HepG2 (cell line): Measurements from ENCODE around the gene PDPR. TPM values are rescaled to one million over a fixed set of nuclear protein-coding genes. Genes with fewer than 3 reads are reported as not detected.
A peak's percentile ranks its signal among the peaks of the same experiment; 100 is the strongest.

Experiments used
- ARID3A ChIP-seq: IDR thresholded peaks from 2 replicates; pipeline ENCODE4 v1.6.1; 2012; ENCODE audit warnings: low read depth, low read length, improper control_type of control experiment
- CTCF ChIP-seq: sonication (generic); formaldehyde crosslinking; IDR thresholded peaks from 2 replicates; pipeline ENCODE4 v1.5.0; 2020; ENCODE audit warnings: mild to moderate bottlenecking, missing genetic modification reagents, moderate library complexity
- DRAP1 ChIP-seq: IDR thresholded peaks from 2 replicates; pipeline ENCODE4 v1.6.1; 2016; ENCODE audit warnings: missing genetic modification reagents, missing compliant biosample characterization
- FOXO4 ChIP-seq: sonication (generic); formaldehyde crosslinking; conservative IDR thresholded peaks from 2 replicates; pipeline ENCODE4 v1.8.1; 2023; ENCODE audit warnings: missing genetic modification reagents
- MTF1 ChIP-seq: sonication (generic); formaldehyde crosslinking; IDR thresholded peaks from 2 replicates; pipeline ENCODE4 v1.5.0; 2020; ENCODE audit warnings: missing genetic modification reagents
- MYC ChIP-seq: sonication (generic); formaldehyde crosslinking; IDR thresholded peaks from 2 replicates; pipeline ENCODE4 v1.9.0; 2021; ENCODE audit warnings: missing genetic modification reagents, borderline replicate concordance
- NR2C2 ChIP-seq: sonication (generic); formaldehyde crosslinking; IDR thresholded peaks from 2 replicates; pipeline ENCODE4 v1.4.0; 2020; ENCODE audit warnings: missing genetic modification reagents, mild to moderate bottlenecking, moderate library complexity, borderline replicate concordance
- PAX8 ChIP-seq: sonication (generic); formaldehyde crosslinking; IDR thresholded peaks from 2 replicates; pipeline ENCODE4 v1.8.0; 2022; ENCODE audit warnings: mild to moderate bottlenecking, missing genetic modification reagents, borderline replicate concordance
- SYNCRIP ChIP-seq: fragments of 200-400 bp; formaldehyde crosslinking; IDR thresholded peaks from 2 replicates; pipeline ENCODE4 v1.6.1; 2018; ENCODE audit warnings: mild to moderate bottlenecking, low read depth, low read length; ENCODE audit not compliant: insufficient read depth
- TFDP2 ChIP-seq: sonication (generic); formaldehyde crosslinking; IDR thresholded peaks from 2 replicates; pipeline ENCODE4 v1.4.0; 2020; ENCODE audit warnings: missing genetic modification reagents
- ZIK1 ChIP-seq: sonication (generic); formaldehyde crosslinking; IDR thresholded peaks from 2 replicates; pipeline ENCODE4 v1.5.0; 2020; ENCODE audit warnings: mild to moderate bottlenecking, low read depth, missing genetic modification reagents, borderline replicate concordance
- ZNF143 ChIP-seq: sonication (generic); formaldehyde crosslinking; IDR thresholded peaks from 2 replicates; pipeline ENCODE4 v1.4.0; 2020; ENCODE audit warnings: missing genetic modification reagents
- ZNF18 ChIP-seq: sonication (generic); formaldehyde crosslinking; IDR thresholded peaks from 2 replicates; pipeline ENCODE4 v1.8.0; 2022; ENCODE audit warnings: mild to moderate bottlenecking, missing genetic modification reagents; ENCODE audit not compliant: insufficient replicate concordance
- ZNF274 ChIP-seq: sonication (generic); formaldehyde crosslinking; IDR thresholded peaks from 2 replicates; pipeline ENCODE4 v1.5.1; 2020; ENCODE audit warnings: mild to moderate bottlenecking, missing genetic modification reagents
- ZNF326 ChIP-seq: sonication (generic); formaldehyde crosslinking; IDR thresholded peaks from 2 replicates; pipeline ENCODE4 v1.4.0; 2020; ENCODE audit warnings: missing genetic modification reagents, borderline replicate concordance
- ZNF333 ChIP-seq: sonication (generic); formaldehyde crosslinking; IDR thresholded peaks from 2 replicates; pipeline ENCODE4 v1.4.0; 2020; ENCODE audit warnings: mild to moderate bottlenecking, missing genetic modification reagents, borderline replicate concordance
- ZNF33B ChIP-seq: sonication (generic); formaldehyde crosslinking; IDR thresholded peaks from 2 replicates; pipeline ENCODE4 v1.5.1; 2020; ENCODE audit warnings: mild to moderate bottlenecking, missing genetic modification reagents
- ZNF546 ChIP-seq: sonication (generic); formaldehyde crosslinking; conservative IDR thresholded peaks from 2 replicates; pipeline ENCODE4 v1.8.1; 2023; ENCODE audit warnings: mild to moderate bottlenecking, missing genetic modification reagents
- ZNF556 ChIP-seq: sonication (generic); formaldehyde crosslinking; IDR thresholded peaks from 2 replicates; pipeline ENCODE4 v1.4.0; 2020; ENCODE audit warnings: mild to moderate bottlenecking, missing genetic modification reagents, borderline replicate concordance
- ZNF619 ChIP-seq: sonication (generic); formaldehyde crosslinking; IDR thresholded peaks from 2 replicates; pipeline ENCODE4 v1.4.0; 2020; ENCODE audit warnings: mild to moderate bottlenecking, missing genetic modification reagents
- polyA plus RNA-seq, 8 experiments: library from polyadenylated mRNA; depleted of rRNA in 3 of 8; stranded (reverse) in 7 of 8; unstranded in 1 of 8; fragments of >200 nt; fragmentation: Illumina TruSeq in 4 of 8; extraction: Trizol in 4 of 8; gene quantifications; 2 replicates each; pipeline versions ENCODE4 v1.2.1 to v1.2.3, GENCODE V29; 2011 to 2016; ENCODE audit warnings: low read depth in 4 of 8, missing spikeins in 1 of 8, mixed read lengths in 1 of 8; ENCODE audit not compliant: insufficient read depth in 1 of 8
- total RNA-seq, 5 experiments: library from RNA; depleted of rRNA; stranded (reverse); fragments of >200 nt; fragmentation: Illumina TruSeq; extraction: Trizol; gene quantifications; 2 replicates each; pipeline ENCODE4 v1.2.3, GENCODE V29; 2016; ENCODE audit warnings: low read depth in 1 of 5

The PDPR gene
- total and polyA plus RNA-seq, 2 of the 13 experiments (the other 11 are each of a cell fraction or from before 2014, with no cell fraction given) = 19.5 to 29.9 TPM

GRCh38 chr16:70157477-70158260 is 43.5 kb downstream of the PDPR start (continued):
- TF ChIP-seq ZNF274 (CRISPR knock-in tag) (peak; percentile 19), ZNF333 (CRISPR knock-in tag) (no peak), ZNF33B (CRISPR knock-in tag) (no peak; the same call in 1 of the 2 replicates), ZNF143 (CRISPR knock-in tag) (no peak; the same call in 1 of the 2 replicates), CTCF (CRISPR knock-in tag) (peak; percentile 27; the same call in 1 of the 2 replicates), ZNF556 (CRISPR knock-in tag) (peak; percentile 95; the same call in 1 of the 2 replicates), ZNF546 (CRISPR knock-in tag) (no peak; the same call in 1 of the 2 replicates), ZNF619 (CRISPR knock-in tag) (peak; percentile 81), PAX8 (CRISPR knock-in tag) (no peak), NR2C2 (CRISPR knock-in tag) (peak; percentile 81), MTF1 (CRISPR knock-in tag) (no peak), TFDP2 (peak; percentile 65), MYC (CRISPR knock-in tag) (peak; percentile 79; the same call in 1 of the 2 replicates), ZNF326 (CRISPR knock-in tag) (no peak), FOXO4 (CRISPR knock-in tag) (no peak), DRAP1 (CRISPR knock-in tag) (0 out of 2 replicates have a peak, but pooled peaks have one; percentile 50), ARID3A (0 out of 2 replicates have a peak, but pooled peaks have one; percentile 3), ZNF18 (CRISPR knock-in tag) (no peak), SYNCRIP (no peak), ZIK1 (CRISPR knock-in tag) (peak; percentile 33; the same call in 1 of the 2 replicates)
